HS-27A (cell line): Measurements from ENCODE around the gene FAHD2A.
"Not testable (repeated sequence)": the region's sequence is repeated elsewhere in the genome, so short reads cannot be mapped to it uniquely, and the experiment has no call there.

ENCODE experiments used
- DNase-seq: peaks from one replicate; pipeline ENCODE4 v3.0.0-alpha.2; 2012; ENCODE audit warnings: low read depth, missing footprints

FAHD2A gene

DNA sequence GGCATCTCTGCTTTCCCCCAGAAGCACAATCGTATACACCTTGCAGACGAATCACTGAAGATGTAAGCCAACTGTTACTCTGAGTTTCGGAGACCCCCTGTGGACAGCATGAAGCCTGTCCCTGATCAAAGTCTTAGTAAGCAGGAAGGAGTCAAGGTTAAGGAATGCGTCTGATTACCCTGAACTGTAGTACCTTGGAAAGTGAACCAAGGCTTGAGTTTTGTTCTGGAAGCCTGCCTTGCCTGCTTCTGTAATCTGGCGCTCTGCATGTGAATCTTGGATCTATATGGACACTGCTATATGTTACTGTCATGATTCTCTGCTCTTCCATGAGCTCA is 33.3 kb downstream of the FAHD2A start:
- not testable (repeated sequence) for DNase-seq

DNA sequence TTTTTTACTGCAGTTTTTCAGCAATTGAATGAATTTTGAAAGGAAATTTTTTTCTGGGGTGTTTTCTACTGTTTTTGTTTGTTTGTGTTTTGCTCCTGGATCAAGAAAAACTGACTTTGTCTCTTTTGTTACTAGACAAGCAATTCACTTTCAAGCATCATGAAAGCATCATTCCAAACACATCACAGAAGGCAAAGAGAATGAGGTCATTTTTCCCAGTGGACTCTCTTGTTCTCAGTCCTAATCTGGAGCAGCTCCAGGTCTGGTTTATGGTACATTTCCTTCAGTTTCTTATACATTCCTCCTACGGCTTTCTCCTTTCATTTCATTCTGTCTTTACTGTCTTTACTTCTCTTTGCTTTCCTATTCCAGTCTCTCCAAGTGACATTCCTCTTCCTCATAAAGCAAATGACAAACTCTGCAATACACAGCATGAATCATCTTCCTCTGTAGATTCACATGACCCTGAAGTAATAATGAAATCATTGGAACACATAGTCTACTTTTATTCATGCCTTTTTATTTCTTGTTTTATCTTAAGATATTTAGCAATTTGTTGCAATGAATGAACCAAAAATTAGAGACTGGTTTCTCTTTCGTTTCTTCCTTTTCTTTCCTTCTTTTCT is 40.1 kb downstream of the FAHD2A start:
- not testable (repeated sequence) for DNase-seq

DNA sequence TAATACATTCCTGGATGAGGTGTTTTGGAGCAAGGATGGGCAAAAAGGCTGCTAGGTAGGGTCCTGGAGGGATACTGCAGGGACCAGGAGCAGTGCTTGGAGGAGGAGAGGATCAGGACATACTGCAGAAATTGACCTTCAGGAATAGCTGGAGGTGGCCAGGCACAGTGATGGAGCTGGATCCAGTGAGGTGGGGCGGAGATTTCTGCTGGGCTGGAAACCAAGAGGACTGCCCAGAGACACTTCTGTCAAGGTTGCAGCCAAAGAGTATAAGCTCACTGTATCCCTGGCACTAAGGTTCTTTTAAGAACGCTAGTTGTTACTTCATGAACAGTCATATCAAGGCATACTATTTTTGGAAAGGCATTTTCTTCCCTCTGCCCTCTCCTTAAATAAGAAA is 42.8 kb downstream of the FAHD2A start:
- DNase-seq: not testable (repeated sequence)

DNA sequence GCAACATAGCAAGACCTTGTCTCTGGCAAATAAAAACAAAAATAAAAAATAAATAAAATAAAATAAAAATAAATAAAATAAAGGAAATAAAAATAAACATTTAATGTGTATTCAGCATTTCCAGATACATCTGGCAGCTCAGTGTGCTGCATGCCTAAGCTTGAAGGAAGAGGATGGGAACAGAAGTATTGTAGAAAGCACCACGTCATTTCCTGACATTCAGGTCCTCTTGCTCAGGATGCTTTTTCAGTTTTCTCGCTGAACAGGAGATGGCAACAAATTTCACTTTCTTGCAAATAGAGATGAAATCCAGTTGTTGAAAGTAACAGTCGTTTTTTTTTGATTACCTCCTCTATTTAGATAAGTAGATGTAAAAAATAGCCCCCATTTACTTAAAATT is 60.8 kb downstream of the FAHD2A start:
- not testable (repeated sequence) for DNase-seq
